ENCODE measurements around the gene SPTLC2.

The SPTLC2 gene

DNA sequence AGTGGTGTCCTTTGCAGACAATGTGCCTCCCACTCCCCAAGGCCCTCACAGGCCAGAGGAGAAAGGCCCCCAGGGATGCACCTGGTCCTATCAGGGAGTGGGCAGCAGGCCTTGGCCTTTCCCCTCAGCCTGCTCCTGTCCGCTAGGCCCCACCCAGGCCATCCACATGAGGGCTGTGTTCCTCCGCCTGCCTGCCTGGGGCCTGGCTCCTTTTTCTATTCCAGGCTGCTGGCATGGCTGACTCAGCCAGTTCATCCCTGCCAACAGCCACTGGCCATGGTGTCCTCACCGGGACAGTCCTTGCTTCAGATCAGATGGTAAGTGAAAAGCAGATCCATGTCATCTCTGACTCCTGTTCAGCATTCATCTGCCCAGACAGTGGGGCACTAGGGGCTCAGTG lies 131.2 kb downstream of the SPTLC2 start:
- Histone ChIP-seq H3K4me3 (replicated peaks; ENCODE audit: insufficient read depth, low read length) (no peak overlapping the region), H3K27ac (replicated peaks) (no peak overlapping the region), H3K27me3 (ENCODE audit: insufficient read depth, poor library complexity, severe bottlenecking) (no peaks in the 10 kb centered on the region)
- no peak for DNase-seq (ENCODE audit: low read depth in 1 of 2, low spot score in 1 of 2)
- TF ChIP-seq POLR2AphosphoS5 (IDR thresholded peaks at IDR 0.05; ENCODE audit: low read depth), result no peak
- TF ChIP-seq, protein P1, sequence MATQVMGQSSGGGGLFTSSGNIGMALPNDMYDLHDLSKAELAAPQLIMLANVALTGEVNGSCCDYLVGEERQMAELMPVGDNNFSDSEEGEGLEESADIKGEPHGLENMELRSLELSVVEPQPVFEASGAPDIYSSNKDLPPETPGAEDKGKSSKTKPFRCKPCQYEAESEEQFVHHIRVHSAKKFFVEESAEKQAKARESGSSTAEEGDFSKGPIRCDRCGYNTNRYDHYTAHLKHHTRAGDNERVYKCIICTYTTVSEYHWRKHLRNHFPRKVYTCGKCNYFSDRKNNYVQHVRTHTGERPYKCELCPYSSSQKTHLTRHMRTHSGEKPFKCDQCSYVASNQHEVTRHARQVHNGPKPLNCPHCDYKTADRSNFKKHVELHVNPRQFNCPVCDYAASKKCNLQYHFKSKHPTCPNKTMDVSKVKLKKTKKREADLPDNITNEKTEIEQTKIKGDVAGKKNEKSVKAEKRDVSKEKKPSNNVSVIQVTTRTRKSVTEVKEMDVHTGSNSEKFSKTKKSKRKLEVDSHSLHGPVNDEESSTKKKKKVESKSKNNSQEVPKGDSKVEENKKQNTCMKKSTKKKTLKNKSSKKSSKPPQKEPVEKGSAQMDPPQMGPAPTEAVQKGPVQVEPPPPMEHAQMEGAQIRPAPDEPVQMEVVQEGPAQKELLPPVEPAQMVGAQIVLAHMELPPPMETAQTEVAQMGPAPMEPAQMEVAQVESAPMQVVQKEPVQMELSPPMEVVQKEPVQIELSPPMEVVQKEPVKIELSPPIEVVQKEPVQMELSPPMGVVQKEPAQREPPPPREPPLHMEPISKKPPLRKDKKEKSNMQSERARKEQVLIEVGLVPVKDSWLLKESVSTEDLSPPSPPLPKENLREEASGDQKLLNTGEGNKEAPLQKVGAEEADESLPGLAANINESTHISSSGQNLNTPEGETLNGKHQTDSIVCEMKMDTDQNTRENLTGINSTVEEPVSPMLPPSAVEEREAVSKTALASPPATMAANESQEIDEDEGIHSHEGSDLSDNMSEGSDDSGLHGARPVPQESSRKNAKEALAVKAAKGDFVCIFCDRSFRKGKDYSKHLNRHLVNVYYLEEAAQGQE (IDR thresholded peaks at IDR 0.05; ENCODE audit: insufficient replicate concordance, low read depth), result no peak
- TF ChIP-seq GABPA (IDR thresholded peaks at IDR 0.05; ENCODE audit: low read depth), result no peak
- TF ChIP-seq, protein P2, sequence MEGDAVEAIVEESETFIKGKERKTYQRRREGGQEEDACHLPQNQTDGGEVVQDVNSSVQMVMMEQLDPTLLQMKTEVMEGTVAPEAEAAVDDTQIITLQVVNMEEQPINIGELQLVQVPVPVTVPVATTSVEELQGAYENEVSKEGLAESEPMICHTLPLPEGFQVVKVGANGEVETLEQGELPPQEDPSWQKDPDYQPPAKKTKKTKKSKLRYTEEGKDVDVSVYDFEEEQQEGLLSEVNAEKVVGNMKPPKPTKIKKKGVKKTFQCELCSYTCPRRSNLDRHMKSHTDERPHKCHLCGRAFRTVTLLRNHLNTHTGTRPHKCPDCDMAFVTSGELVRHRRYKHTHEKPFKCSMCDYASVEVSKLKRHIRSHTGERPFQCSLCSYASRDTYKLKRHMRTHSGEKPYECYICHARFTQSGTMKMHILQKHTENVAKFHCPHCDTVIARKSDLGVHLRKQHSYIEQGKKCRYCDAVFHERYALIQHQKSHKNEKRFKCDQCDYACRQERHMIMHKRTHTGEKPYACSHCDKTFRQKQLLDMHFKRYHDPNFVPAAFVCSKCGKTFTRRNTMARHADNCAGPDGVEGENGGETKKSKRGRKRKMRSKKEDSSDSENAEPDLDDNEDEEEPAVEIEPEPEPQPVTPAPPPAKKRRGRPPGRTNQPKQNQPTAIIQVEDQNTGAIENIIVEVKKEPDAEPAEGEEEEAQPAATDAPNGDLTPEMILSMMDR (IDR thresholded peaks at IDR 0.05; ENCODE audit: insufficient read depth, low read length), result no peak
- no peak for TF ChIP-seq SPI1 (IDR thresholded peaks at IDR 0.05; ENCODE audit: borderline replicate concordance, low read depth)

DNA sequence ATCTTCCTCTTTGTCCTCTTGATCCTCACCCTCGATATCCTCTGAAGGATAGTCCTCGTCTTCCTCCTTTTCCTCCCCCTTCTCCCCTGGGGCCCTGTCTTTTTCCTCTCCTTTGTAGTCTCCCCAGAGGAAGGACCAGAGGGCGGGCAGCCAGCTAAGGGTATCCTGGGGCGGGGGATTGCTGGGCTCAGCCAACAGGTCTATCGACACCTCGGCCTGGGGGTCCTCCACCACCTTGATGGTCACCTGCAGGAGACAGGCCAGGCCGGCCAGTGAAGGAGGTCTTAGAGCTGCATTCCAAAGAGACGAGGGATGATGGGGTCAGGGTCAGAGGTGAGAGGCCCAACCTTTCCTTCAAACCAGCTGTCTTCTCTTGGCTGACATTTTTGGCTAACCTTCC lies 134.0 kb downstream of the SPTLC2 start:
- no peak overlapping the region for H3K27ac ChIP-seq (replicated peaks)
- H3K4me3 ChIP-seq (replicated peaks; ENCODE audit: insufficient read depth, low read length), result no peak overlapping the region
- no peak for DNase-seq (ENCODE audit: low read depth in 1 of 2, low spot score in 1 of 2)
- no peak for TF ChIP-seq SPI1 (IDR thresholded peaks at IDR 0.05; ENCODE audit: borderline replicate concordance, low read depth)
- TF ChIP-seq, protein P1 (IDR thresholded peaks at IDR 0.05; ENCODE audit: insufficient replicate concordance, low read depth), result no peak
- TF ChIP-seq POLR2AphosphoS5 (IDR thresholded peaks at IDR 0.05; ENCODE audit: low read depth), result no peak
- TF ChIP-seq GABPA (IDR thresholded peaks at IDR 0.05; ENCODE audit: low read depth), result no peak
- TF ChIP-seq, protein P2 (IDR thresholded peaks at IDR 0.05; ENCODE audit: insufficient read depth, low read length), result no peak
- H3K27me3 ChIP-seq (ENCODE audit: insufficient read depth, poor library complexity, severe bottlenecking), result no peaks in the 10 kb centered on the region

DNA sequence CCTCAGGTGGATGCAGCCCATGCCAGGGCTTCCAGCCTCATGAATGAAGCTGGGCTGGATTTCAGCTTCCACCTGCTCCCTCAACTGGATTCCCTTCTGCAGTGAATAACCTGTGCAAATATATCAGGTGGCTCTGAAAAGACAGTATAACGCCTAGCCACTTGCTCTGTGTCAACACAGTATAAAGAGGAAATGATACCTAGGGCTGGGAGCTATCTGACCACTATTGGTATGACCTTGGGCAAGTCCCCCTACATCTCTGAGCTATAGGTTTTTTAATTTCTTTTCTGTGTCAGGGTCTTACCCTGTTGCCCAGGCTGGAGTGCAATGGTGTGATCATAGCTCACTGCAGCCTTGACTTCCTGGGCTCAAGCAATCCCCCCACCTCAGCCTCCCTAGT lies 137.6 kb downstream of the SPTLC2 start:
- no peak for DNase-seq (ENCODE audit: low read depth in 1 of 2, low spot score in 1 of 2)
- Histone ChIP-seq H3K27me3 (ENCODE audit: insufficient read depth, poor library complexity, severe bottlenecking) (no peaks in the 10 kb centered on the region), H3K27ac (replicated peaks) (no peak overlapping the region), H3K4me3 (replicated peaks; ENCODE audit: insufficient read depth, low read length) (no peak overlapping the region)
- TF ChIP-seq POLR2AphosphoS5 (IDR thresholded peaks at IDR 0.05; ENCODE audit: low read depth) (no peak), SPI1 (IDR thresholded peaks at IDR 0.05; ENCODE audit: borderline replicate concordance, low read depth) (no peak), GABPA (IDR thresholded peaks at IDR 0.05; ENCODE audit: low read depth) (no peak)
- TF ChIP-seq, protein P2 (IDR thresholded peaks at IDR 0.05; ENCODE audit: insufficient read depth, low read length), result no peak
- TF ChIP-seq, protein P1 (IDR thresholded peaks at IDR 0.05; ENCODE audit: insufficient replicate concordance, low read depth), result no peak

All from HL-60 (cell line).